ENCODE data around the gene ETV3.

Gene ETV3

GRCh38 chr1:157090196-157090647 is 48.0 kb downstream of the ETV3 start:
- peak; percentile 90 for DNase-seq

GRCh38 chr1:157089789-157090188 is 48.4 kb downstream of the ETV3 start:
- DNase-seq = no peak

GRCh38 chr1:157088607-157089006 is 49.6 kb downstream of the ETV3 start:
- DNase-seq = no peak

- DNase-seq = no peak
Observed at GRCh38 chr1:157087030-157087429, 51.2 kb downstream of the ETV3 start.

- DNase-seq = no peak
Observed at GRCh38 chr1:157086299-157086698, 51.9 kb downstream of the ETV3 start.

GRCh38 chr1:157085421-157085820 is 52.8 kb downstream of the ETV3 start:
- peak; percentile 38 for DNase-seq

GRCh38 chr1:157084720-157085119 is 53.5 kb downstream of the ETV3 start:
- no peak for DNase-seq

GRCh38 chr1:157081707-157082106 is 56.5 kb downstream of the ETV3 start:
- DNase-seq = no peak

- DNase-seq = no peak
Observed at GRCh38 chr1:157080714-157081113, 57.5 kb downstream of the ETV3 start.

- DNase-seq = no peak
Observed at GRCh38 chr1:157077394-157077793, 60.8 kb downstream of the ETV3 start.

- peak; percentile 80 for DNase-seq
Observed at GRCh38 chr1:157073944-157074685, 64.1 kb downstream of the ETV3 start.

All from hematopoietic multipotent progenitor cell treated with erythropoietin and hydrocortisone succinate and interleukin-3 and kit ligand, for 6 days (in vitro differentiated cells).